WERI-Rb-1 (cell line): Measurements from ENCODE around the gene IL34.

Experiments
- DNase-seq: peaks from one replicate; pipeline ENCODE4 v3.0.0-alpha.2; 2020
- H3K27ac ChIP-seq: fragments of 250-450 bp; sonication (Bioruptor Pico); 2 replicates; pipeline ENCODE4 v1.5.1; 2020; ENCODE audit warnings: mild to moderate bottlenecking, moderate library complexity
- H3K27me3 ChIP-seq: fragments of 250-450 bp; sonication (Bioruptor Pico); 2 replicates; pipeline ENCODE4 v1.5.1; 2021; ENCODE audit warnings: mild to moderate bottlenecking, low read depth, moderate library complexity; ENCODE audit not compliant: insufficient read depth, severe bottlenecking
- H3K36me3 ChIP-seq: fragments of 250-450 bp; sonication (Bioruptor Pico); 2 replicates; pipeline ENCODE4 v1.5.1; 2020; ENCODE audit warnings: mild to moderate bottlenecking, moderate library complexity
- H3K4me3 ChIP-seq: 2 replicates; pipeline ENCODE4 v1.5.1; 2011; ENCODE audit warnings: low read depth, mild to moderate bottlenecking, control low read depth, low read length
- H3K9me3 ChIP-seq: fragments of 250-450 bp; sonication (Bioruptor Pico); 2 replicates; pipeline ENCODE4 v1.5.1; 2021; ENCODE audit warnings: mild to moderate bottlenecking, moderate library complexity; ENCODE audit not compliant: severe bottlenecking
- TF ChIP-seq, protein P1 (sequence below): IDR thresholded peaks from 2 replicates; pipeline ENCODE4 v1.5.1; 2011; ENCODE audit warnings: low read depth, mild to moderate bottlenecking, control low read depth, inconsistent platforms, low read length

Gene IL34

DNA sequence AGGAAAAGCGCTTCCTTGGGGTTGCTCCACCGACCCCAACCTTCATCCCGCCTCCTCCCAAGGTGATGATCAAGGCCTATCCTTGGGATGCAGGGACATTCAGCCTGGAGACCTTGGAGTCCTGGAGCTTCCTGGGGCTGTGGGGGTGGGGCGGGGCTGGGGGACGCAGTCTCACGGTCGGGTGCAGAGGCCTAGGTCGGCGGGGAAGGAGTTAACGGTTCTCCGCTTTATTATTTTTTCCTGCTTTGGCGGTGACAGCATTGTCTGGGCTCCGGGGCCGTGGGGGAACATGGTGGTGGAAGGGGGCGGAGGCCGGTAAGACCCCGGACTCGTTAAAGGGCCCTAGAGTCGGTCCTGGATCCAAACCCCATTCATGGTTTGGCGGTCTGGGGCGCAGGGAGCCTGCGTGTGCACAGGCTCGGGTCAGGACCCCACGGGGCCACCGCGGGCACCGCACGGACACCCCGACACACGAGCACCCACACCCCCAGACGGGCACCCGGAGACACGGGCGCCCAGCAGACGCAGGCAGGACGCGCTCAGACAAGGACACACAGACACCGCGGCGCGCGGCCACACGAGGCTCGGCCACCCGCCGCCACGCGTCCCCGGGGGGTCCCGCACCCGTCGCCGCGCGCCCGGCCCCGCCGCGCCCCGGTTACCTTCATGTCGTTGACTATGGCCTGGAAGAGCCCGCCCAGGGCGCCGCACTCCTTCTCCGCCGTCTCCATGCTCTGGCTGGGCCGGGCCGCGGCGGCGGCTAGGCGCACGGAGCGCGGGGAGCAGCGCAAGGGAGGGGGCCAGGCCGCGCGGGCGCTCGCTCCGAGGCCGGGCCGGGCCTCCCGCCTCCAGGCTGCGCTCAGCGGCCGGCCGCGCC, 38.9 kb downstream of the IL34 start:
- TF ChIP-seq, protein P1, sequence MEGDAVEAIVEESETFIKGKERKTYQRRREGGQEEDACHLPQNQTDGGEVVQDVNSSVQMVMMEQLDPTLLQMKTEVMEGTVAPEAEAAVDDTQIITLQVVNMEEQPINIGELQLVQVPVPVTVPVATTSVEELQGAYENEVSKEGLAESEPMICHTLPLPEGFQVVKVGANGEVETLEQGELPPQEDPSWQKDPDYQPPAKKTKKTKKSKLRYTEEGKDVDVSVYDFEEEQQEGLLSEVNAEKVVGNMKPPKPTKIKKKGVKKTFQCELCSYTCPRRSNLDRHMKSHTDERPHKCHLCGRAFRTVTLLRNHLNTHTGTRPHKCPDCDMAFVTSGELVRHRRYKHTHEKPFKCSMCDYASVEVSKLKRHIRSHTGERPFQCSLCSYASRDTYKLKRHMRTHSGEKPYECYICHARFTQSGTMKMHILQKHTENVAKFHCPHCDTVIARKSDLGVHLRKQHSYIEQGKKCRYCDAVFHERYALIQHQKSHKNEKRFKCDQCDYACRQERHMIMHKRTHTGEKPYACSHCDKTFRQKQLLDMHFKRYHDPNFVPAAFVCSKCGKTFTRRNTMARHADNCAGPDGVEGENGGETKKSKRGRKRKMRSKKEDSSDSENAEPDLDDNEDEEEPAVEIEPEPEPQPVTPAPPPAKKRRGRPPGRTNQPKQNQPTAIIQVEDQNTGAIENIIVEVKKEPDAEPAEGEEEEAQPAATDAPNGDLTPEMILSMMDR, result no peak
- no peak for DNase-seq
- Histone ChIP-seq H3K9me3 (no peaks in the 10 kb centered on the region), H3K4me3 (peak overlapping the region; percentile 80), H3K27ac (peak overlapping the region; percentile 78), H3K27me3 (no peaks in the 10 kb centered on the region), H3K36me3 (peaks cover 20% of the 10 kb centered on the region)

DNA sequence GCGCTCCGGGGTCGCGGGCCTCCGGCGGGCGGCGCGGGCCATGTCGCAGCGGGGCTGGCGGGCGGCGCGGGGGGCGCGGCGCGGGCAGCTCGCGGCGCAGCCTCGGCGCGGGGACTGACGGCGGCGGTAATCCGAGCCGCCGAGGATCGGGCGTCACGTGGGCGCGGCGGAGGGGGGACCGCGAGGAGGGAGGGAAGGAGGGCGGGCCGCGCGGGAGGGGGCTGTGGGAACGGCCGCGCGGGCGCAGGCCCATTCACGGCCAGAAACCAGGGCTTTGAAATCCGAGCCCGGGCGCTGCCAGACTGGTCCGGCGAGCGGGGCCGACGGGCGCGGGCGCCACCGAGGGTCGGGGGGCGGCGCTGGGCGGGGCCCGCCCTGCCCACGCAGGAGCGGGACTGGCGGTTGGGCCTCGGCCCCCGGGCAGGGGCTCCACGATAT, 39.6 kb downstream of the IL34 start, which contains the start of gene MTSS2:
TSS of gene MTSS2 (minus strand) at position 116 of the 438 bp plus-strand sequence. CDS start 262 bp downstream, outside the sequence.
- DNase-seq, result peak; percentile 84
- H3K27me3 ChIP-seq, result no peaks in the 10 kb centered on the region
- peak within 1 kb of the TSS; percentile 85 for H3K27ac ChIP-seq
- peaks cover 17% of the 10 kb centered on the region for H3K36me3 ChIP-seq
- H3K9me3 ChIP-seq, result no peaks in the 10 kb centered on the region
- TF ChIP-seq, protein P1, result no peak
- peak within 1 kb of the TSS; percentile 80 for H3K4me3 ChIP-seq

DNA sequence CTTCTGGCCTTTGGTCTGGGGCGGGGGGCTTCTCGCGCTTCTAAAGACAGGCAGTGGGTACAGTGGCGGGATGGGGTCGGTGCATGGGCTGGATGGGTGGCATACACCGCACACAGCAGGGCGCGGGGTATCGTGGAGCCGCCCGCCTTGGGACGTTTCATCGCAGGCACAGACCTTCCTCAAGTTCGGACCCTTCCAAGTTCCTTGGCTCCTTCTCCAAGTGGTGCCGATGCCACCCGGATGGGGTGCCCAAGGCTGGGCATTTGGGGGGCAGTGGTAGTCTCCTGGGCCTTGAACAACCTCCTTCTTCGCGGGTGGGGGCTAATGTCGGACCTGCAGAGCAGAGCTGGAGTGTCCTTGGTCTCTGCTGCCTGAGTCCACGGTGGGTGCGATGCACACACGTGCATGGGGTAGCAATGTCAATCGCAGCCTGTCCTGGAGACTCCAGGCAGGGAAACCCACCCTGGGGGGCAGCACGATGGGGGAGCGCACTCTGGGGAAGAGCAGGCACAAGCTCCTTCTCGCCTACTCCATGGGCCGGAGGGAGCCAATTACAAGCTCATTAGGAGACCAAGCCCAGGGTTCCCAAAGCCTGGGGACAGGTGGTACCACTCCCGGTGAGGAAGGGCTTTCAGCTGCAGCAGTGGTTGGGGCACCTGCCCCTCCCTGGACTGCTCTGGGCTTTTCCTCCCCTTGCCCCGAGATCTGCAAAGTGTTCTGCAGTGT, 40.2 kb downstream of the IL34 start:
- H3K4me3 ChIP-seq, result peak overlapping the region; percentile 27
- no peaks in the 10 kb centered on the region for H3K9me3 ChIP-seq
- peaks cover 17% of the 10 kb centered on the region for H3K36me3 ChIP-seq
- peak; percentile 37 for DNase-seq
- peak overlapping the region; percentile 85 for H3K27ac ChIP-seq
- TF ChIP-seq, protein P1, result no peak
- H3K27me3 ChIP-seq, result no peaks in the 10 kb centered on the region

DNA sequence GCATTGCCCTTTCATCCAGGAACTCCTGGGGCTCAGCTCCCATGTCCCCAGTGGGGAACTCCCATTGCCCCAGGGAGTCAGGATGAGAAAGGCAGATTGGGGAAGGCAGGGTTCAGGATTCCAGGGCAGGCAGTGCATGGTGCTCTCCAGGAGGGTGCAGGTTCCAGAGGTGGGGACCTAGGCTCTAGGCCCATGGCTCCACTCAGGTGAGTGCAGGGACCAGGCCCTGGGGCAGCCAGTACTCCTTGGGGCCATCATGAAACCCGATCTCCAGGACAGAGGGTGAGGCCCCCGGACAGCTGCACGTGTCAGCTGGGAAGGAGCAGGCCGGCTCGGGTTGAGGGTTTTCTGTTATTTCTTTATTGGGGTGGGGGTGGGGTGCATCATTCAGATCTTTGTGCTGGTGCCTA, 40.7 kb downstream of the IL34 start:
- H3K27ac ChIP-seq, result peak overlapping the region; percentile 85
- peak; percentile 55 for DNase-seq
- peaks cover 17% of the 10 kb centered on the region for H3K36me3 ChIP-seq
- no peaks in the 10 kb centered on the region for H3K27me3 ChIP-seq
- TF ChIP-seq, protein P1, result no peak
- H3K4me3 ChIP-seq, result no peak overlapping the region
- H3K9me3 ChIP-seq, result no peaks in the 10 kb centered on the region

DNA sequence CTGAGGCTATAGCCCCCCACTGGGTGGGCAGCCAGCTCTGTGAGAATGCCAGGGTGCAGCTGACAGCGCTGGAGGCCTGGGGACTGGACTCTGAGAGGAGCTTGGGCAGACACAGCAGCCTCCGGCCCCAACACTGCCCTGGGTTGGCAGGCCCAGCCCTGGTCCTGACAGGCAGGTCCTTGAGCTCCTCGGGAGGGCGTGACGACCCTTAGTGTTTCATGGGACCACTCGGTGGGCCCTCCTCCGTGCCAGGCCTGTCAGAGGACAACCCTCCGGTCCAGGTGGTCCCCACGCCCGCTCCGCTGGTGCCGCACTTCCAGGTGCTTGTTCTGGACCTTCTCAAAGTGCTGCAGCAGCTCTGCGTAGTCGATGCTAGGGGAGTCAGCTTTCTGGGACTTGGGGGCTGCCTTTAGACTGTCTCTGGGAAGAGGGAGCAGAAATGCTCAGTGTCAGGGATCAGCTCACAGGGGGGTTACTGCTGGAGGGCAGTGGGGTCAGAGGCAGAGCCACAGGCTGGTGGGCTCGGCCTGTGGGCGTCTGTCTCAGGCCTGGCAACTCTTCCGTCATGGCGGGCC, 41.4 kb downstream of the IL34 start:
- peaks cover 16% of the 10 kb centered on the region for H3K36me3 ChIP-seq
- H3K27ac ChIP-seq, result peak overlapping the region; percentile 85

More for the DNA sequence above, 41.4 kb downstream of the IL34 start:
- Histone ChIP-seq H3K9me3 (no peaks in the 10 kb centered on the region), H3K27me3 (no peaks in the 10 kb centered on the region), H3K4me3 (no peak overlapping the region)
- no peak for DNase-seq
- TF ChIP-seq, protein P1, result no peak
